ENCODE results near the gene EXOC2.
"Not testable (repeated sequence)": the region's sequence is repeated elsewhere in the genome, so short reads cannot be mapped to it uniquely, and the experiment has no call there.

Gene EXOC2

GRCh38 chr6:633611-634010, 59.3 kb downstream of the EXOC2 start:
- DNase-seq, result no peak

- no peak for DNase-seq
These were observed 64.2 kb downstream of the EXOC2 start for GRCh38 chr6:628766-629165.

- DNase-seq, result no peak
These were observed 66.7 kb downstream of the EXOC2 start for GRCh38 chr6:626236-626635.

GRCh38 chr6:624979-625378, 68.0 kb downstream of the EXOC2 start:
- DNase-seq, result no peak

GRCh38 chr6:622462-622861, 70.5 kb downstream of the EXOC2 start:
- no peak for DNase-seq

GRCh38 chr6:621931-622330, 71.0 kb downstream of the EXOC2 start:
- no peak for DNase-seq

- no peak for DNase-seq
These were observed 72.0 kb downstream of the EXOC2 start for GRCh38 chr6:620950-621349.

GRCh38 chr6:620166-620565, 72.8 kb downstream of the EXOC2 start:
- no peak for DNase-seq

- DNase-seq, result no peak
These were observed 75.4 kb downstream of the EXOC2 start for GRCh38 chr6:617456-618100.

- DNase-seq, result no peak
These were observed 79.0 kb downstream of the EXOC2 start for GRCh38 chr6:613981-614380.

- DNase-seq, result no peak
These were observed 81.0 kb downstream of the EXOC2 start for GRCh38 chr6:611928-612327.

- DNase-seq, result no peak
These were observed 82.1 kb downstream of the EXOC2 start for GRCh38 chr6:610882-611281.

GRCh38 chr6:609905-610304, 83.0 kb downstream of the EXOC2 start:
- no peak for DNase-seq

GRCh38 chr6:606829-607379, 86.0 kb downstream of the EXOC2 start:
- no peak for DNase-seq

- not testable (repeated sequence) for DNase-seq
These were observed 87.0 kb downstream of the EXOC2 start for GRCh38 chr6:605895-606294.

GRCh38 chr6:604579-604978, 88.4 kb downstream of the EXOC2 start:
- no peak for DNase-seq

- DNase-seq, result no peak
These were observed 89.7 kb downstream of the EXOC2 start for GRCh38 chr6:603265-603664.

GRCh38 chr6:599576-600448, 93.1 kb downstream of the EXOC2 start:
- DNase-seq, result no peak

- DNase-seq, result no peak
These were observed 99.1 kb downstream of the EXOC2 start for GRCh38 chr6:593907-594212.

- DNase-seq, result peak; percentile 32
These were observed 99.6 kb downstream of the EXOC2 start for GRCh38 chr6:593139-593906.

- DNase-seq, result no peak
These were observed 103.8 kb downstream of the EXOC2 start for GRCh38 chr6:589090-589489.

- DNase-seq, result no peak
These were observed 106.4 kb downstream of the EXOC2 start for GRCh38 chr6:586553-586952.

- DNase-seq, result no peak
These were observed 109.3 kb downstream of the EXOC2 start for GRCh38 chr6:583635-584034.

- DNase-seq, result no peak
These were observed 109.8 kb downstream of the EXOC2 start for GRCh38 chr6:583116-583515.

Data from effector CD8-positive, alpha-beta T cell (primary cell).